ENCODE results near the gene PTAR1. TPM values are rescaled to one million over a fixed set of nuclear protein-coding genes. Genes with fewer than 3 reads are reported as not detected.

The PTAR1 gene
- polyA plus RNA-seq, 2 of the 4 experiments (the other 2 are of a cell fraction), result 16.6 to 32.4 TPM

DNA sequence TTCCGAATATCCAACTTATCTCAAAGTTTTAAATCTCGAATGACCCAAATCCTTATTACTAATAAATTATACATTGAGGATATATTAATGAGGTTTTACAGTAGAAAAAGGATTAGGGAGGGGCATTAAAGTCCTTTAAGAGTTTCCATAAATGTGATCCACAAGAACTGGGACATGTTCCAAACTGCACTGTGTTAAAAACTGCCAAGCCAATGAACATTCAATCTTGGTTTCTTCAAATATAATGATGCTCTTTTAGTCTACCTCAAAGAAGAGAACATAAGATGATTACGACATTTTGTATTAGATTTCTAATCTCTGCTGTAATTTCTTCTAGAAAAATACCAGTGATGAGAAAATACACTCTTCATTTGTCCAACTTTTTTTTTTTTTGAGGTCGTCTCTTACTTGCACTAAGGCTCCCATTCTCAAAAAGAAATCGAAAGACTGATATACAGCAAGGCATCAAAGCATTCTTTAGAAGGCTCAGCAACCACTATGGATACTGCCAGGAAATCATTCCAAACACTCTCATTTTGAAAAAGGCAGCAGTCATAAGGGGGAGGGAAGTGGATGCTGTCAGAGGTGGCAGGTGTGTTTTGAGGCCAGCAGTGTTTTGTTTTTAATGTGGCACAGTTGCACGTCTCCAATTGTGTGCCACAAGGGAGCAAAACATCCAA is 1.7 kb downstream of the PTAR1 start:
- TF ChIP-seq, protein P1, sequence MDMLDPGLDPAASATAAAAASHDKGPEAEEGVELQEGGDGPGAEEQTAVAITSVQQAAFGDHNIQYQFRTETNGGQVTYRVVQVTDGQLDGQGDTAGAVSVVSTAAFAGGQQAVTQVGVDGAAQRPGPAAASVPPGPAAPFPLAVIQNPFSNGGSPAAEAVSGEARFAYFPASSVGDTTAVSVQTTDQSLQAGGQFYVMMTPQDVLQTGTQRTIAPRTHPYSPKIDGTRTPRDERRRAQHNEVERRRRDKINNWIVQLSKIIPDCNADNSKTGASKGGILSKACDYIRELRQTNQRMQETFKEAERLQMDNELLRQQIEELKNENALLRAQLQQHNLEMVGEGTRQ (IDR thresholded peaks at IDR 0.05), result no peak
- TF ChIP-seq ZNF302 (CRISPR knock-in tag; IDR thresholded peaks at IDR 0.05) (no peak), RNF2 (IDR thresholded peaks at IDR 0.05; ENCODE audit: borderline replicate concordance, low read depth) (no peak), HEYL (CRISPR knock-in tag; IDR thresholded peaks at IDR 0.05) (no peak), EP300 (IDR thresholded peaks at IDR 0.05) (no peak)
- TF ChIP-seq, protein P2, sequence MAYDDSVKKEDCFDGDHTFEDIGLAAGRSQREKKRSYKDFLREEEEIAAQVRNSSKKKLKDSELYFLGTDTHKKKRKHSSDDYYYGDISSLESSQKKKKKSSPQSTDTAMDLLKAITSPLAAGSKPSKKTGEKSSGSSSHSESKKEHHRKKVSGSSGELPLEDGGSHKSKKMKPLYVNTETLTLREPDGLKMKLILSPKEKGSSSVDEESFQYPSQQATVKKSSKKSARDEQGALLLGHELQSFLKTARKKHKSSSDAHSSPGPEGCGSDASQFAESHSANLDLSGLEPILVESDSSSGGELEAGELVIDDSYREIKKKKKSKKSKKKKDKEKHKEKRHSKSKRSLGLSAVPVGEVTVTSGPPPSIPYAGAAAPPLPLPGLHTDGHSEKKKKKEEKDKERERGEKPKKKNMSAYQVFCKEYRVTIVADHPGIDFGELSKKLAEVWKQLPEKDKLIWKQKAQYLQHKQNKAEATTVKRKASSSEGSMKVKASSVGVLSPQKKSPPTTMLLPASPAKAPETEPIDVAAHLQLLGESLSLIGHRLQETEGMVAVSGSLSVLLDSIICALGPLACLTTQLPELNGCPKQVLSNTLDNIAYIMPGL (CRISPR knock-in tag; IDR thresholded peaks at IDR 0.05; ENCODE audit: borderline replicate concordance), result no peak
- CTCF ChIA-PET, result interaction anchor here (0.6 to 2.5 kb wide), 3 partner anchors 12 to 705 kb away, joined by 3 to 7 read pairs (median 3); no protein-coding TSS in a partner anchor
- H3K4me3 ChIP-seq, result peak overlapping the region; percentile 64
- WGBS (ENCODE audit: missing lambda C conversion rate), result 71% methylated on average over 6 of the region's 6 CpGs
- ATAC-seq (no peak), DNase-seq (ENCODE audit: low read depth in 1 of 2, low spot score in 1 of 2) (no peak), FAIRE-seq (no peak)
- peaks cover 28% of the 10 kb centered on the region for H3K4me1 ChIP-seq
- H3K9me3 ChIP-seq, result no peaks in the 10 kb centered on the region
- POLR2A ChIA-PET, result no interaction called here
- H3K4me2 ChIP-seq, result peak overlapping the region; percentile 85
- H3K27ac ChIP-seq, result peak overlapping the region in 1 of 2 experiments; percentile 61; a peak in 2 of 6 replicates

DNA sequence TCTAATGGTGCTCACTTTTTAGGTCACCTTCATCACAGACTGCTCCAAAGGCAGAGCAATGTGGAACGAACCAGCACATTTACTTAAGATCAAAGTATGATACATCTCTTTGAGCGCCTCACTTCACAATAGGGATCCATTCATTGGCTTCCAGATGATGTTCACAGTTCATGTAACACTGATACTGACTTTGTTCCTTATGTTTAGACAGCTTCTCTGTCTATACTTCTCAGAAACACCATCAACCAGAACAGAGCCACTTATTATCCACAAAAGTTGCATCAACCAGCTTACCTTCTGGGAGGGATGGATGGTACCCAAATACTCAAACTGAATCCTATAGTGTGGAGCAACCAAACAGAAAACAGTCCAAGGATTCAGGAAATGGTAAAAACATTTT is 4.6 kb downstream of the PTAR1 start:
- Histone ChIP-seq H3K9me3 (no peaks in the 10 kb centered on the region), H3K4me2 (no peak overlapping the region), H3K27ac (no peak overlapping the region), H3K4me3 (no peak overlapping the region), H3K4me1 (peaks cover 25% of the 10 kb centered on the region)
- ChIA-PET POLR2A (no interaction called here), CTCF (interaction anchor here (0.6 to 1.3 kb wide), 3 partner anchors 82 to 600 kb away, joined by 3 to 4 read pairs (median 3); no protein-coding TSS in a partner anchor)
- DNase-seq (ENCODE audit: low read depth in 1 of 2, low spot score in 1 of 2) (no peak), FAIRE-seq (peak; percentile 28), ATAC-seq (no peak)
- WGBS (ENCODE audit: missing lambda C conversion rate), result 92% methylated on average over 2 of the region's 2 CpGs
- TF ChIP-seq RNF2 (IDR thresholded peaks at IDR 0.05; ENCODE audit: borderline replicate concordance, low read depth) (no peak), HDAC2 (IDR thresholded peaks at IDR 0.05) (no peak), JUN (IDR thresholded peaks at IDR 0.05) (no peak), FOSB (CRISPR knock-in tag; IDR thresholded peaks at IDR 0.05) (no peak)
- TF ChIP-seq, protein P3, sequence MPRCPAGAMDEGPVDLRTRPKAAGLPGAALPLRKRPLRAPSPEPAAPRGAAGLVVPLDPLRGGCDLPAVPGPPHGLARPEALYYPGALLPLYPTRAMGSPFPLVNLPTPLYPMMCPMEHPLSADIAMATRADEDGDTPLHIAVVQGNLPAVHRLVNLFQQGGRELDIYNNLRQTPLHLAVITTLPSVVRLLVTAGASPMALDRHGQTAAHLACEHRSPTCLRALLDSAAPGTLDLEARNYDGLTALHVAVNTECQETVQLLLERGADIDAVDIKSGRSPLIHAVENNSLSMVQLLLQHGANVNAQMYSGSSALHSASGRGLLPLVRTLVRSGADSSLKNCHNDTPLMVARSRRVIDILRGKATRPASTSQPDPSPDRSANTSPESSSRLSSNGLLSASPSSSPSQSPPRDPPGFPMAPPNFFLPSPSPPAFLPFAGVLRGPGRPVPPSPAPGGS (IDR thresholded peaks at IDR 0.05), result no peak

DNA sequence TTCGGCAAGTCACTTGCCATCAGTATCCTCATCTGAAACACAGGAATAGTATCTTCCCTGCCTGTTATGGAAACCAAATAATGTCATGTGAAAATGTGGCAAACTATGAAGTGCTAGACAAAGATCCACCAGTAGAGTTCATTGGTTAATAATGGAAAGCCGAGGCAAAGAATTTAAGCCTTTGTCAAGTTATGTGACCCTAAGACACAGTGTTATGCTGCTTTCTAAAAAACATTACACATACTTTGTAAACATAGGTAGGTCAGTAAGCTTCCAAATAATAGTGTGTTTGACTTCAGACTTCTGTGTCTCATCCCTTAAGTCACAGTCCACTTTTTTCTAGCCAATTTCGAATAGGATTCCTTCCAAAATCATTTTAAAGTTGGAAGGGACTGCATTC is 6.0 kb downstream of the PTAR1 start:
- ATAC-seq, result no peak
- POLR2A ChIA-PET, result no interaction called here
- TF ChIP-seq ZC3H11A (IDR thresholded peaks at IDR 0.05) (no peak), FOSL2 (IDR thresholded peaks at IDR 0.05) (no peak), FOSL2 (CRISPR knock-in tag; IDR thresholded peaks at IDR 0.05) (no peak), FOXS1 (CRISPR knock-in tag; IDR thresholded peaks at IDR 0.05) (no peak), EHF (CRISPR knock-in tag; IDR thresholded peaks at IDR 0.05) (no peak), HOXA7 (CRISPR knock-in tag; IDR thresholded peaks at IDR 0.05) (no peak), SREBF2 (IDR thresholded peaks at IDR 0.05) (no peak), TP53 (CRISPR knock-in tag; IDR thresholded peaks at IDR 0.05) (no peak), HEYL (CRISPR knock-in tag; IDR thresholded peaks at IDR 0.05) (no peak), POLR2AphosphoS2 (conservative IDR thresholded peaks at IDR 0.05; ENCODE audit: low read length) (no peak), CHD4 (IDR thresholded peaks at IDR 0.05; ENCODE audit: borderline replicate concordance) (no peak)
- TF ChIP-seq, protein P4, sequence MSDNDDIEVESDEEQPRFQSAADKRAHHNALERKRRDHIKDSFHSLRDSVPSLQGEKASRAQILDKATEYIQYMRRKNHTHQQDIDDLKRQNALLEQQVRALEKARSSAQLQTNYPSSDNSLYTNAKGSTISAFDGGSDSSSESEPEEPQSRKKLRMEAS (IDR thresholded peaks at IDR 0.05), result no peak
- TF ChIP-seq, protein P5, sequence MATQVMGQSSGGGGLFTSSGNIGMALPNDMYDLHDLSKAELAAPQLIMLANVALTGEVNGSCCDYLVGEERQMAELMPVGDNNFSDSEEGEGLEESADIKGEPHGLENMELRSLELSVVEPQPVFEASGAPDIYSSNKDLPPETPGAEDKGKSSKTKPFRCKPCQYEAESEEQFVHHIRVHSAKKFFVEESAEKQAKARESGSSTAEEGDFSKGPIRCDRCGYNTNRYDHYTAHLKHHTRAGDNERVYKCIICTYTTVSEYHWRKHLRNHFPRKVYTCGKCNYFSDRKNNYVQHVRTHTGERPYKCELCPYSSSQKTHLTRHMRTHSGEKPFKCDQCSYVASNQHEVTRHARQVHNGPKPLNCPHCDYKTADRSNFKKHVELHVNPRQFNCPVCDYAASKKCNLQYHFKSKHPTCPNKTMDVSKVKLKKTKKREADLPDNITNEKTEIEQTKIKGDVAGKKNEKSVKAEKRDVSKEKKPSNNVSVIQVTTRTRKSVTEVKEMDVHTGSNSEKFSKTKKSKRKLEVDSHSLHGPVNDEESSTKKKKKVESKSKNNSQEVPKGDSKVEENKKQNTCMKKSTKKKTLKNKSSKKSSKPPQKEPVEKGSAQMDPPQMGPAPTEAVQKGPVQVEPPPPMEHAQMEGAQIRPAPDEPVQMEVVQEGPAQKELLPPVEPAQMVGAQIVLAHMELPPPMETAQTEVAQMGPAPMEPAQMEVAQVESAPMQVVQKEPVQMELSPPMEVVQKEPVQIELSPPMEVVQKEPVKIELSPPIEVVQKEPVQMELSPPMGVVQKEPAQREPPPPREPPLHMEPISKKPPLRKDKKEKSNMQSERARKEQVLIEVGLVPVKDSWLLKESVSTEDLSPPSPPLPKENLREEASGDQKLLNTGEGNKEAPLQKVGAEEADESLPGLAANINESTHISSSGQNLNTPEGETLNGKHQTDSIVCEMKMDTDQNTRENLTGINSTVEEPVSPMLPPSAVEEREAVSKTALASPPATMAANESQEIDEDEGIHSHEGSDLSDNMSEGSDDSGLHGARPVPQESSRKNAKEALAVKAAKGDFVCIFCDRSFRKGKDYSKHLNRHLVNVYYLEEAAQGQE (IDR thresholded peaks at IDR 0.05), result no peak
- TF ChIP-seq, protein P6, sequence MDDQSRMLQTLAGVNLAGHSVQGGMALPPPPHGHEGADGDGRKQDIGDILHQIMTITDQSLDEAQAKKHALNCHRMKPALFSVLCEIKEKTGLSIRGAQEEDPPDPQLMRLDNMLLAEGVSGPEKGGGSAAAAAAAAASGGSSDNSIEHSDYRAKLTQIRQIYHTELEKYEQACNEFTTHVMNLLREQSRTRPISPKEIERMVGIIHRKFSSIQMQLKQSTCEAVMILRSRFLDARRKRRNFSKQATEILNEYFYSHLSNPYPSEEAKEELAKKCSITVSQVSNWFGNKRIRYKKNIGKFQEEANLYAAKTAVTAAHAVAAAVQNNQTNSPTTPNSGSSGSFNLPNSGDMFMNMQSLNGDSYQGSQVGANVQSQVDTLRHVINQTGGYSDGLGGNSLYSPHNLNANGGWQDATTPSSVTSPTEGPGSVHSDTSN (IDR thresholded peaks at IDR 0.05), result no peak
- 84% methylated on average over 3 of the region's 3 CpGs for WGBS (ENCODE audit: missing lambda C conversion rate)
- H3K9me3 ChIP-seq, result no peaks in the 10 kb centered on the region
- peaks cover 32% of the 10 kb centered on the region for H3K4me1 ChIP-seq
- H3K4me2 ChIP-seq, result no peak overlapping the region
- no peak for DNase-seq (ENCODE audit: low read depth in 1 of 2, low spot score in 1 of 2)
- H3K4me3 ChIP-seq, result no peak overlapping the region
- CTCF ChIA-PET, result interaction anchor here (1.0 to 1.3 kb wide), 2 partner anchors 23 to 81 kb away, joined by 3 read pairs; no protein-coding TSS in a partner anchor
- FAIRE-seq, result no peak
- H3K27ac ChIP-seq, result no peak overlapping the region

Data from A549 (cell line).